Lower lobe of right lung (tissue), 2 donors: ENCODE results near the gene KSR2. TPM values are rescaled to one million over a fixed set of nuclear protein-coding genes. Genes with fewer than 3 reads are reported as not detected.
"Not testable (repeated sequence)": the region's sequence is repeated elsewhere in the genome, so short reads cannot be mapped to it uniquely, and the experiment has no call there.

Source experiments
- ATAC-seq, 2 donors: fragments of 200-7000 bp; cut with Tn5 transposase; one replicate each; pipeline ENCODE4 v1.9.1; 2020 to 2022; ENCODE audit warnings: mild to moderate bottlenecking in 2 of 2, moderate library complexity in 2 of 2
- DNase-seq: peaks from one replicate; pipeline ENCODE4 v3.0.0-alpha.2; 2020
- H3K27ac ChIP-seq: fragments of 200-600 bp; one replicate; pipeline ENCODE4 v1.8.0; 2022
- H3K27me3 ChIP-seq: fragments of 200-600 bp; one replicate; pipeline ENCODE4 v1.8.0; 2022; ENCODE audit warnings: low read depth
- H3K36me3 ChIP-seq: fragments of 200-600 bp; one replicate; pipeline ENCODE4 v1.8.0; 2022; ENCODE audit warnings: mild to moderate bottlenecking
- H3K4me1 ChIP-seq: fragments of 200-600 bp; one replicate; pipeline ENCODE4 v1.8.0; 2022
- H3K4me3 ChIP-seq: fragments of 200-600 bp; one replicate; pipeline ENCODE4 v1.8.0; 2022; ENCODE audit warnings: mild to moderate bottlenecking
- H3K9me3 ChIP-seq: fragments of 200-600 bp; one replicate; pipeline ENCODE4 v1.8.0; 2022
- intact Hi-C: fragments of 100-400 bp; cut with DNase I; formaldehyde crosslinking; loops from one replicate; pipeline ENCODE4 v1.11.0; 2022
- total RNA-seq: library from RNA; stranded (reverse); fragmentation: NEBNext Ultra II Directional; extraction: Animal tissue kit (Norgen Biotek cat#: 25700); gene quantifications from one replicate; pipeline ENCODE4 v1.2.1, GENCODE V29; 2021
- TF ChIP-seq, protein P1 (sequence below): fragments of 200-600 bp; IDR thresholded peaks from one replicate; pipeline ENCODE4 v1.8.0; 2022; ENCODE audit warnings: antibody characterized with exemption, mild to moderate bottlenecking
- donor health status: DM: no; HTN: yes; CAD: no; lungs with severe emphysema.

KSR2 gene
- total RNA-seq, 1 donor from 2014 or later = 1.0 TPM

DNA sequence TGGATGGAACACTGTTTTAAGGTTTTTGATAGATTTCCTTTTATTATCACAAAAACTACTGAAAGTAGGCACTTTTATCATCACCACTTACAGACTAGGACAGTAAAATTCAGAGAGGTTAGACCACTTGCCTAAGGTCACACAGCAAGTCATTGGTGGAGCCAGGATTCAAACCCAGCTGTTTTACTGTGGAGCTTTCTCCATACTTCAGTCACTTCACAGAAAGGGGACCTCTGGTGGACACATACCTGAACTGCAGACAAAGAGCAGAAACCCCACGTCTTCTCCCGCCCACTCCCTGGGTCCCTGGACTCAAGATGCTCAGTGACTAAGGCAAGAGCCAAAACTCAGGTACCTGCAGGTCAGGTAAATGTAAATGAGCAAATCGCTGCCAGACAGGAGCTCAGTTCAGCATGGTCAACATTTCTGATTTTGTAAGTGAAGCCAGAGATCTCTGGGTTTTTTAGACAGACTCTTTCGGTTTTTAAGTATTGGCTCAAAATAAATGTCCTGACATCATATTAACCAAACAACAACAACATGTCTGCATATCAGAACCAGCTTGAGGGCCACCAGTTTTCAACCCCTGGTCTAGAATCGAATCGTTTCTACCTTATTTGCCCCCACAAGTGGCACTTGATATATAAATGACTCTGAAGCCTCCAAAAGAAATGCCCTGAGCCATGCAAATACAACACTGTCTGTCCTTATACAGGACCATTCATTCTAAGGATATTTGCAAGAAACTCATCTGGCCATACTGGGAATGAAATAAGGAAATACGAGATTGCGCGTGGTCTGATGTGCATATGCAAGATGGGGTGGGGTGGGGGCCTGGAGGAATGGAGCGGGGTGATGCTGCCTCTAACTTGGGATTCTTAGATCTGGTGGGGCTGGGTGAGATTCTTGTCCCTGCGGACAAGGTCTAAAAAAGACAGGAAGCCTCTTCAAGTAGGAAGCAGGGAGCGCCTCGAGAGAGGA, 110.9 kb downstream of the KSR2 start:
- H3K36me3 ChIP-seq = no peaks in the 10 kb centered on the region
- TF ChIP-seq, protein P1, sequence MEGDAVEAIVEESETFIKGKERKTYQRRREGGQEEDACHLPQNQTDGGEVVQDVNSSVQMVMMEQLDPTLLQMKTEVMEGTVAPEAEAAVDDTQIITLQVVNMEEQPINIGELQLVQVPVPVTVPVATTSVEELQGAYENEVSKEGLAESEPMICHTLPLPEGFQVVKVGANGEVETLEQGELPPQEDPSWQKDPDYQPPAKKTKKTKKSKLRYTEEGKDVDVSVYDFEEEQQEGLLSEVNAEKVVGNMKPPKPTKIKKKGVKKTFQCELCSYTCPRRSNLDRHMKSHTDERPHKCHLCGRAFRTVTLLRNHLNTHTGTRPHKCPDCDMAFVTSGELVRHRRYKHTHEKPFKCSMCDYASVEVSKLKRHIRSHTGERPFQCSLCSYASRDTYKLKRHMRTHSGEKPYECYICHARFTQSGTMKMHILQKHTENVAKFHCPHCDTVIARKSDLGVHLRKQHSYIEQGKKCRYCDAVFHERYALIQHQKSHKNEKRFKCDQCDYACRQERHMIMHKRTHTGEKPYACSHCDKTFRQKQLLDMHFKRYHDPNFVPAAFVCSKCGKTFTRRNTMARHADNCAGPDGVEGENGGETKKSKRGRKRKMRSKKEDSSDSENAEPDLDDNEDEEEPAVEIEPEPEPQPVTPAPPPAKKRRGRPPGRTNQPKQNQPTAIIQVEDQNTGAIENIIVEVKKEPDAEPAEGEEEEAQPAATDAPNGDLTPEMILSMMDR = peak; percentile 65
- H3K9me3 ChIP-seq = peaks cover 3% of the 10 kb centered on the region
- no peaks in the 10 kb centered on the region for H3K4me1 ChIP-seq
- H3K27me3 ChIP-seq = peaks cover 5% of the 10 kb centered on the region
- DNase-seq = no peak
- H3K4me3 ChIP-seq = no peak overlapping the region
- ATAC-seq = peak; percentile 75 to 80
- intact Hi-C loops = no loop called here
- no peak overlapping the region for H3K27ac ChIP-seq

- intact Hi-C loops = not testable (repeated sequence)
Observed at GRCh38 chr12:117857139-117857538, 111.7 kb downstream of the KSR2 start.

DNA sequence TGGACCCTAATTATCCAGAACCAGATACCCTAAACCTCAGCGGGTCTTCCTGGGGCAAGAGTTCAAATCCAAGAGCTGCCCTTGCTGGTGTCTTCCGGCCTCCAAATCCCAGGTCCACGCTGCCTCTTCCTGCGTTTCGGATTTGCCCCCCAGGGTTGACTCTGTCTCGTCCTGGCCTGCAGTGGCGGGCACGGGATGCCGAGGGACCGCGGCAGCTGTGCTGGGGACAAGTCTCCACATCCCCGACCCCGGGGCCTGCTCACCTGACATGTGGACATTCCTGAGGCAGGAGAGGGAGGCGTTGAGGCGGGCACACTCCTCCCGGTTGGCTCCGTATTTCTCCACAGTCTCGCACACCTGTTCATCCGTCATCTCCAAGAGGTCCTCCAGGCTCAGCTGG, 113.6 kb downstream of the KSR2 start:
- Histone ChIP-seq H3K4me3 (no peak overlapping the region), H3K9me3 (peaks cover 3% of the 10 kb centered on the region), H3K36me3 (no peaks in the 10 kb centered on the region), H3K27ac (no peak overlapping the region), H3K27me3 (peaks cover 5% of the 10 kb centered on the region), H3K4me1 (no peaks in the 10 kb centered on the region)
- ATAC-seq = no peak
- intact Hi-C loops = no loop called here
- DNase-seq = no peak
- TF ChIP-seq, protein P1 = no peak

More at GRCh38 chr12:117857139-117857538, 111.7 kb downstream of the KSR2 start:
- H3K36me3 ChIP-seq, H3K4me3 ChIP-seq, H3K27ac ChIP-seq, ATAC-seq, H3K9me3 ChIP-seq, H3K27me3 ChIP-seq, H3K4me1 ChIP-seq, DNase-seq: not testable (repeated sequence)

DNA sequence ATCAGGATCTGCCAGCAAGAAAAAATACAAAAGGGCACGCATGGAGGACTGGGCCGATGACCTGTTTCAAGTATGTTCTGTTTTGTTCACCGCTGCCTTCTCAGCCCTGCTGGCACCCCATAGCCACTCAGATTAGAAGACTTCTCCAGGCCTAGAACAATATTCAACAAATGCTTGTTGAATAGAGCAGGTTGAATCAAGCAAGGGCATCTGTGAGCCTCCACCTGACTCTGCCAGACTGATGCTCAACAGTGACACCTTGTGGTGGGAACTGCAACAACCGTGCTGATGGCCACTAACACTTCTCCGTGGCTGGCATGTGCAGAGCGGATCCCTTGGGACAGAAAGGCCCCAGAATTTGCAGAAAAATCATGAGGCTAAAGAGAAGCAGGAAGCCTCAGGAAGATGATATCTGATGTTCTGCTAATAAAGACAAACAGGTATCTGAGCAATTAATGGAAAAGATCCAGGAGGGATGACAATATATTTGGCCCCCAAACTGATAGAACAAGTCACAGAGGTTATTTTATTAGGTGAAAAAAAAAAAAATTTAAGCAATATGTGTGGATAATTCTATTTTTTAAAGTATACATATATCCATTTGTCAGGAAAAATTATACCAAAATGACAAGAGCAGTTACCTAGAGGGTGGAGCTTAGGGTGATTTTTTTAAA, 114.3 kb downstream of the KSR2 start:
- TF ChIP-seq, protein P1 = peak; percentile 60
- peaks cover 3% of the 10 kb centered on the region for H3K9me3 ChIP-seq
- H3K36me3 ChIP-seq = no peaks in the 10 kb centered on the region
- no peaks in the 10 kb centered on the region for H3K4me1 ChIP-seq
- no peak overlapping the region for H3K4me3 ChIP-seq
- ATAC-seq (peak; percentile 57 to 60), DNase-seq (no peak)
- no peak overlapping the region for H3K27ac ChIP-seq
- H3K27me3 ChIP-seq = peaks cover 5% of the 10 kb centered on the region
- intact Hi-C loops = no loop called here

DNA sequence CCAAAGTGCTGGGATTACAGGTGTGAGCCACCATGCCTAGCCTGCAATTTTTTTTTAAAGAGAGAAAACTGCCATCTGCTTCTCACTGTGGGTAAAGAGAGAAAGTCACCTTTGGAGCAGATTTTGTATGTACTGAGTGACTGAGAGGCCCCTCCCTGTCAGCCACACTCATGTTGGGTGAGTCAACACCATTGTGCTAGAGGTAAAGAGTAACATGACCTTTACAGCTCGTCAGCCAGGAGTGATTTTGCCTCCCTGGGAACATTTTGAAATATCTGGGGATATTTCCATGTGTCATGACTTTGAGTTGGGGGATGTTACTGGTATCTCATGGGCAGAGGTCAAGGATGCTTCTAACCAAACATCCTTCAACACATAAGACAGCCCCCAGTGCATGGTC, 115.2 kb downstream of the KSR2 start:
- H3K4me1 ChIP-seq = no peaks in the 10 kb centered on the region
- peak; percentile 64 to 65 for ATAC-seq
- H3K4me3 ChIP-seq = no peak overlapping the region
- intact Hi-C loops = no loop called here
- H3K9me3 ChIP-seq = peaks cover 3% of the 10 kb centered on the region
- H3K36me3 ChIP-seq = no peaks in the 10 kb centered on the region
- TF ChIP-seq, protein P1 = no peak
- DNase-seq = no peak
- peaks cover 5% of the 10 kb centered on the region for H3K27me3 ChIP-seq
- no peak overlapping the region for H3K27ac ChIP-seq
